ENCODE results near the gene ABHD1.

Gene ABHD1

GRCh38 chr2:27086090-27086723 lies 37.4 kb upstream of the ABHD1 start:
- in situ Hi-C loops (cut with MboI; ENCODE audit: low sequenced_read_pairs) = loop anchor here (10.0 kb wide), 1 partner anchor 121 kb away; no protein-coding TSS in a partner anchor

GRCh38 chr2:27086724-27087593 lies 36.7 kb upstream of the ABHD1 start, which contains the start of gene KHK:
KHK (plus strand) TSS chr2:27086772; CDS start chr2:27087260, 488 bp downstream.
- in situ Hi-C loops (cut with MboI; ENCODE audit: low sequenced_read_pairs) = loop anchor here (10.0 kb wide), 1 partner anchor 122 kb away; no protein-coding TSS in a partner anchor

DNA sequence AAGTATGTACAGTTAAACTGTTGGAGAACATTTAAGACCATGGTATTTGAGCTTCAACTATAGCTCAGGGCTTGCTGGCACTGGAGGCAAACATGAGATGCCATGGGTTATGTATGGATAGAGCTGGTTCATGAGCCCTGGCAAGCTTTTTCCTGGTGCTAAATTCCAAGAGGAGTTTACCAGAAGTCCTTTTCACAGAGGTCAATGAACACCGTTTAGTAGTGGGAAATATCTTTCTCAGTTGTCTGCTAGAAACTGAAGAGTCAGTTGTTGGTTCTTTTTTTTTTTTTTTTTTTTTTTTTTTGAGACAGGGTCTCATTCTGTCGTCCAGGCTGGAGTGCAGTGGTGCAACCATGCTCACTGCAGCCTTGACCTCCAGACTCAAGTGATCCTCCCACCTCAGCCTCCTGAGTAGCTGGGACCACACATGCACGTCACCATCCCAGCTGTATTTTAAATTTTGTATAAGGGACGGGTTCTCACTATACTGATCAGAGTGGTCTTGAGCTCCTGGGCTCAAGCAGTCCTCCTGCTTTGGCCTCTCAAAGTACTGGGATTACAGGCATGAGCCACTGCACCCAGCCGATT lies 35.7 kb upstream of the ABHD1 start:
- in situ Hi-C loops (cut with MboI; ENCODE audit: low sequenced_read_pairs) = loop anchor here (10.0 kb wide), 1 partner anchor 123 kb away; no protein-coding TSS in a partner anchor

GRCh38 chr2:27088634-27089033 lies 35.0 kb upstream of the ABHD1 start:
- in situ Hi-C loops (cut with MboI; ENCODE audit: low sequenced_read_pairs) = loop anchor here (10.0 kb wide), 1 partner anchor 124 kb away; no protein-coding TSS in a partner anchor

DNA sequence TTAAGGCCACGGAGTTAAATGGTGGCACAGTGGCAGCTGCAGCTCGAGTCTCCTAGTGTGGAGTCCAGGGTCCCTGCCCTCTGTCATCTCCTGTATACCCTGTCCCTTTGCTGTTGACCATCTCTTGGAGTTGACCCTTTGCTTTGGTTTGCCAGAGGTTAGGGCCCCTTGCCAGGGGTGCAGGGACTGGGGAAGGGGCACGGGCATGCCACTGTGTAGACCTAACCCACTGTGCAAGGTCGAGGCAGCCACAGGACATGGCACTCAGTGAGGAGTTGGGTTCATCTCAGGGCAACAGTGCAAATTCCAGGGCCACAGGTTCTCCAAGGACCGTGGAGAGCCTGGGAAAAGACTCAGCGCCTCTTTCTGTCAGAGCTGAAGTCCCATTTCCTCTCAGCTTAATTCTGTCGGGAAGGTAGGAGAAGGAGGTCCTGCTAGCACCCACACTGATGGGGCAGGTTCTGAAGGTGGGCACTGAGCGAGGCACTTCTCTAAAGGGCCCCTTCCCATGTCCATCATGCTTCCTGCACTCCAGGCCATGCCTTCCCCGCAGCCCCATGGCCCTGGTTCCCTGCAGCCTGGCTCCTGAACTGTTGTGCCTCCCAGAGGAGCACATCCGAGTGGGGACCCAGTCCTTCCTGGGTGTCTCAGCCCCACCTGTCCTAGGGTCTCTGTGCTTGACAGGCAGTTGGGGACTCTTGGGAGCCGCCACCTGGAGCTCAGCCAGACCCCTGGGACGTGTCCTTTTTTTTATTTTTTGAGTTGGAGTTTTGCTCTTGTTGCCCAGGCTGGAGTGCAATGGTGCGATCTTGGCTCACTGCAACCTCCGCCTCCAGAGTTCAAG lies 34.3 kb upstream of the ABHD1 start:
- in situ Hi-C loops (cut with MboI; ENCODE audit: low sequenced_read_pairs) = loop anchor here (10.0 kb wide), 1 partner anchor 125 kb away; no protein-coding TSS in a partner anchor

GRCh38 chr2:27091746-27092695 lies 31.6 kb upstream of the ABHD1 start:
- in situ Hi-C loops (cut with MboI; ENCODE audit: low sequenced_read_pairs) = loop anchor here (10.0 kb wide), 1 partner anchor 193 kb away; the partner anchor contains the start of gene TRIM54

GRCh38 chr2:27092696-27093429 lies 30.8 kb upstream of the ABHD1 start:
- in situ Hi-C loops (cut with MboI; ENCODE audit: low sequenced_read_pairs) = loop anchor here (10.0 kb wide), 1 partner anchor 192 kb away; the partner anchor contains the start of gene TRIM54

GRCh38 chr2:27093430-27094352 lies 29.9 kb upstream of the ABHD1 start:
- in situ Hi-C loops (cut with MboI; ENCODE audit: low sequenced_read_pairs) = loop anchor here (10.0 kb wide), 1 partner anchor 191 kb away; the partner anchor contains the start of gene TRIM54

GRCh38 chr2:27094353-27094984 lies 29.1 kb upstream of the ABHD1 start:
- in situ Hi-C loops (cut with MboI; ENCODE audit: low sequenced_read_pairs) = loop anchor here (10.0 kb wide), 1 partner anchor 190 kb away; the partner anchor contains the start of gene TRIM54

- in situ Hi-C loops (cut with MboI; ENCODE audit: low sequenced_read_pairs) = loop anchor here (10.0 kb wide), 1 partner anchor 189 kb away; the partner anchor contains the start of gene TRIM54
Measured at GRCh38 chr2:27095427-27095744, 28.2 kb upstream of the ABHD1 start.

GRCh38 chr2:27095745-27096651 lies 27.6 kb upstream of the ABHD1 start:
- in situ Hi-C loops (cut with MboI; ENCODE audit: low sequenced_read_pairs) = loop anchor here (10.0 kb wide), 1 partner anchor 189 kb away; the partner anchor contains the start of gene TRIM54

- in situ Hi-C loops (cut with MboI; ENCODE audit: low sequenced_read_pairs) = loop anchor here (10.0 kb wide), 1 partner anchor 188 kb away; the partner anchor contains the start of gene TRIM54
Measured at GRCh38 chr2:27096748-27097297, 26.8 kb upstream of the ABHD1 start.

DNA sequence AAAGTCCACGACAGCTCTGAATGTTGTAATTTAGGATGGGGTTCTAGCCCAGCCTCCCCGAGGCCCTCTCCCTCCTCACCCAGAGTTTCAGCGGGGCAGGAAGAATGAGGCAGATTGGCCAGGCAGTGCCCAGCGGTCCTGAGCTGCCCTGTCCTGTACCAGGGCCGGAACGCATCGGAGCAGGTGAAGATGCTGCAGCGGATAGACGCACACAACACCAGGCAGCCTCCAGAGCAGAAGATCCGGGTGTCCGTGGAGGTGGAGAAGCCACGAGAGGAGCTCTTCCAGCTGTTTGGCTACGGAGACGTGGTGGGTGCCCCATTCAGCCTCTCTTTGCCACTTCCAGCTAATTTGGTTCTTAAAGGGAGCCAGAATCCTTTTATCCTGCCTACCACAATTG lies 26.3 kb upstream of the ABHD1 start:
- in situ Hi-C loops (cut with MboI; ENCODE audit: low sequenced_read_pairs) = loop anchor here (10.0 kb wide), 1 partner anchor 187 kb away; the partner anchor contains the start of gene TRIM54

DNA sequence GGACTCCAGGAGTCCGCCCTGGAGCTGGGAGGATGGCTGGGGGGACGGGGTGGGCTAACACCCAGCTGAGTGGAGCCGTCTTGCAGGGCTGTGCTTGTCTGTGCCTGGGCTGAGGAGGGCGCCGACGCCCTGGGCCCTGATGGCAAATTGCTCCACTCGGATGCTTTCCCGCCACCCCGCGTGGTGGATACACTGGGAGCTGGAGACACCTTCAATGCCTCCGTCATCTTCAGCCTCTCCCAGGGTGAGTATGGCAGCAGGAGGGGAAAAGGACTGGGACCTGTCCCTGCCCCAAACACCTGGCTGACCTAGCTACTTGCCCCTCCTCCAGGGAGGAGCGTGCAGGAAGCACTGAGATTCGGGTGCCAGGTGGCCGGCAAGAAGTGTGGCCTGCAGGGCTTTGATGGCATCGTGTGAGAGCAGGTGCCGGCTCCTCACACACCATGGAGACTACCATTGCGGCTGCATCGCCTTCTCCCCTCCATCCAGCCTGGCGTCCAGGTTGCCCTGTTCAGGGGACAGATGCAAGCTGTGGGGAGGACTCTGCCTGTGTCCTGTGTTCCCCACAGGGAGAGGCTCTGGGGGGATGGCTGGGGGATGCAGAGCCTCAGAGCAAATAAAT lies 24.2 kb upstream of the ABHD1 start:
- in situ Hi-C loops (cut with MboI; ENCODE audit: low sequenced_read_pairs) = loop anchor here (10.0 kb wide), 1 partner anchor 185 kb away; the partner anchor contains the start of gene TRIM54

DNA sequence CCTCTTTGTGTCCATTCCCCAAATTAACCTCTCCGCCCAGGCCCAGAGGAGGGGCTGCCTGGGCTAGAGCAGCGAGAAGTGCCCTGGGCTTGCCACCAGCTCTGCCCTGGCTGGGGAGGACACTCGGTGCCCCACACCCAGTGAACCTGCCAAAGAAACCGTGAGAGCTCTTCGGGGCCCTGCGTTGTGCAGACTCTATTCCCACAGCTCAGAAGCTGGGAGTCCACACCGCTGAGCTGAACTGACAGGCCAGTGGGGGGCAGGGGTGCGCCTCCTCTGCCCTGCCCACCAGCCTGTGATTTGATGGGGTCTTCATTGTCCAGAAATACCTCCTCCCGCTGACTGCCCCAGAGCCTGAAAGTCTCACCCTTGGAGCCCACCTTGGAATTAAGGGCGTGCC lies 23.6 kb upstream of the ABHD1 start:
- in situ Hi-C loops (cut with MboI; ENCODE audit: low sequenced_read_pairs) = no loop called here

Data from HL-60/S4 (cell line).